Middle frontal gyrus (tissue), 1 donor: ENCODE measurements around the gene C16orf74.

Experiments
- DNase-seq: peaks from one replicate; pipeline ENCODE4 v3.0.0-alpha.2; 2015; ENCODE audit warnings: low spot score; ENCODE audit errors: extremely low spot score

Gene C16orf74

GRCh38 chr16:85674828-85675227, 76.1 kb downstream of the C16orf74 start:
- no peak for DNase-seq

DNA sequence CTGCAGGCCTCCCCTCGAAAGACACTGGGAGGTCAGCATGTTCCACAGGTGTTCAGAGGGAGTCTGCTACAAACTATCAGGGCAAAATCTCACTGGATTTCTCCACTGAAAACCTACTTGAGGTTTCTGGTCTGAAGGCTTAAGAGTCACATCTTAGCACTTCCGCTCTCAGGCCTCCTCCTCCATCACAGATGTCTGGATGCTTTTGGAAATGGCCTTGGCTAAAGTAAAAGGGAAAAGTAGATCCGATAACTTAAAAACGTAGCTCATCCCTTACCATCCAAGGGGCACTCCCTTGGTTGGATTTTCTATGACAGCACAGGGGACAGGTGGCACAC, 76.5 kb downstream of the C16orf74 start:
- no peak for DNase-seq

- DNase-seq = no peak
Measured at GRCh38 chr16:85673529-85674417, 77.1 kb downstream of the C16orf74 start.

DNA sequence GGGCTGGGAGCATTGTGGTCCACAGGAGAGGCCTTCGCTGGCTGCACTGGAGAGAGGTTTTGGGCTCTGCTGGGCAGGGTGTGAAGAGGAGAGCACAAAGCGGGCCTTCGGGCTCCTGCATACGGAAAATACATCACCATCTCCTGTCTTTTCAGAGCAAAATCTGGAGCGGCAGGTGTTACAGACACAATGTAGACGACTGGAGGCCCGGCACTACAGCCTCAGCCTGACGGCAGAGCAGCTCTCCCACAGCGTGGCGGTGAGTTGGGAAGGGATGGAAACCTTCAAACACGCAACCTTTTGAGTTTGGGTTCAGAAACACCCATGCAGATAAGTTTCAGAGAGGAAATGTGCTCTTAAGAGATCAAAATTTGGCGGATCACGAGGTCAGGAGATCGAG, 80.1 kb downstream of the C16orf74 start:
- DNase-seq = no peak

DNA sequence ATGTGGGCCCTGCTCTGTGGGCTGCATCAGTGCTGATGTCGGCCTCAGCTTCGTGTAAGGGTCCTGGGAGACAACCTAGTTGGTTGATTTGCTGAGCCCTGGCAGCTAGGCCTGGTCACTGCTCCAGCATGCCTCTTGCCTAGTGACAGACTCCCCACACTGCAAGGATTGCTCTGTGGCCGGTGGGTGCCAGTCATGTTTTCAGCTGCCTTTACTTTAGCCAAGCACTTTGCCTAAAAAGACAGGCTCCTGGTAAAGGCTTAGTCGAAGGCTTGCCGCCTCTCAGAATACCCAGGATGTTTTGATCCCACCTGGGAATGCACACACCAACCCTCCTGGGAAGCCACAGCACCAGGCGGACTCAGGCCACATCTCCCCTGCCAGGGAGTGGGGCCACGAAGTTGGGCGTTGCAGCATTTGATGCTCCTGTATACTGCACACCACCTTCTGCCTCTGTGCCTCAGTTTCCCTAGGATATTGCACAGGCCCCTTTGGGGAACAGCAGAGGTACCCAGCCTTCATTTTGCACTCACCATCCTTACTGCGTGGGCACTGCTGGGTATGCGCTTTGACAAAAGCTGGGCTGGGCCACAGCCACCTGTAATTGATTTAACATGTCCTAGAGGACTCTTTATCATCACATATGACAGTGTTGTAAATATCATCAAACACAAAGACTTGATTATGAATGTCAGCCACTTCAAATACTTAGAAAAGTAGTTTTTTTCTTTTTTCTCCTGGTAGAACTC, 82.0 kb downstream of the C16orf74 start:
- no peak for DNase-seq

DNA sequence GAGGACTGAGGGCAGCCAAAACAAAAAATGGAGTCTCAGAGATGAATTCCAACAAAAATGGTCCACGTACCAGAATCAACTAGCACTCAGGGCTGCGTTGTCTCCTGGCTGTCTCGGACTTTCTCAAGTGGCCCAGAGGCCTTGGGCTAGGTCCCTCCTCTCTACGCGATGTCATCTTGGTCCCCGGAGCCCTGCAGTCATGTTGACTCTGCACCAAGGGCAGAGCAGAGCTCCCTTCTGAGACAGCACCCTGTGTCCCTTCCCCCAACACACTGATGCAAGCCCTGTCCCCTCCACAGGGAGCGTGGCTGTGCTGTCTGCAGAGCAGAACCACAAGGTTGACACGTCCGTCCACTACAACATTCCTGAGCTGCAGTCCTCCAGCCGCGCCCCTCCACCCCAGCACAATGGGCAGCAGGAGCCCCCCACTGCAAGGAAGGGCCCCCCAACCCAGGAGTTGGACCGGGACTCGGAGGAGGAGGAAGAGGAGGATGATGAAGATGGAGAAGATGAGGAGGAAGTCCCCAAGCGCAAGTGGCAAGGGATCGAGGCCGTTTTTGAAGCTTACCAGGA, 83.0 kb downstream of the C16orf74 start:
- no peak for DNase-seq

GRCh38 chr16:85667261-85667660, 83.6 kb downstream of the C16orf74 start:
- no peak for DNase-seq

GRCh38 chr16:85665929-85666328, 85.0 kb downstream of the C16orf74 start:
- DNase-seq = no peak

DNA sequence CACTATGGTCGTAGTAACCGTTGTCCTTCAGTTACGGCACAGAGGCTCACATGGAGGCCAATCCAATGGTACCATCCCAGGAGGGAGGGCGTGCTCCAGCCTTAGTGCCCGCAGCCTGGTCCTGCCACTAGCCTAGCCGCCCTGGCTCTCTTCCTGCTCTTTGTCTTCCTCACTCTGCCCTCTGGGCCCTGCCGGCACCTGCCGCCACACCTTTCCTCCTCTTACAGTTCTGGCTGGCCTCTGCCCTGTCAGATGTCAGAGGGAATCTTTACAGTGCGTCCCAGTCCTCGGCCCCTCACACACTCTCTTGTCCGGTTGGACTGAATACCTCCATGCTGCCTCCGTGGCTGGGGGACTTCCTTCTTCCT, 85.5 kb downstream of the C16orf74 start:
- no peak for DNase-seq

DNA sequence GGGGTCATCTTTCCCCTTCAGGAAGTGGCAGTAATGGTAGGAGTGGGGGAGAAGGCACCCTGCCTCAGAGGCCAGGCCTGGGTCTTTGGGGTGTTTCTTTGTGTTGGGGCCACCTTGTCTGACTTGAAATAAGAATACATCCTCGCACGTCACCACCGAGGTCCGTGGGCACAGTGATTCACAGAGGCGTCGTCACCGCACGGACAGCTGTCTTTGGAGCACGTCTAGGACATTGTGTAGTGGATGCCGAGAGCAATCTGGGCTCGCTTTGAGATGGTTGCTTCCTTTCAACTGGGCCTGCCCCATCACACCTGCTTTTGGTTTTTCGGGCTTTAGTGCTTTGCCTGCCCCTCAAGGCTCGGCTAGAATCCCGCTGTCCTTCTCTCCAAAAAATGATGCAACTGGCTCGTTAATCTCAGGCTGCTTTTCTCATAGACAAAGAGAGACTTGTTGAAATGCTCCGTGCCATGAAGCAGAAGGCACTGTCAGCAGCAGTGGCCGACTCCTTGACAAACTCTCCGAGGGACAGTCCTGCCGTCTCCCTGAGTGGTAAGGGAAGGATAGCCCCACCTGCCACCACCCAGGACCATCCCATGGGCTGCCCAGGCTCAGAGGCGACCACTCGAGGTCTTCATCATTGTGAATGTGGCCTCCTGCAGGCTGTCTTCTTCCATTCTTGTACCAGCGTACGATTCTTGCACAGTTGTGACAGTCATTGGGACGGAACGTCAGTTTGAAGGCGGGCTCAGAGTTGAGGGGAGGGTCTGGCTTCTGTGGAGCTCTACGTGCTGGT, 86.1 kb downstream of the C16orf74 start:
- DNase-seq = no peak

- DNase-seq = no peak
Measured at GRCh38 chr16:85663891-85664321, 87.0 kb downstream of the C16orf74 start.

GRCh38 chr16:85662976-85663830, 87.7 kb downstream of the C16orf74 start:
- DNase-seq = no peak

GRCh38 chr16:85662482-85662812, 88.4 kb downstream of the C16orf74 start:
- no peak for DNase-seq

DNA sequence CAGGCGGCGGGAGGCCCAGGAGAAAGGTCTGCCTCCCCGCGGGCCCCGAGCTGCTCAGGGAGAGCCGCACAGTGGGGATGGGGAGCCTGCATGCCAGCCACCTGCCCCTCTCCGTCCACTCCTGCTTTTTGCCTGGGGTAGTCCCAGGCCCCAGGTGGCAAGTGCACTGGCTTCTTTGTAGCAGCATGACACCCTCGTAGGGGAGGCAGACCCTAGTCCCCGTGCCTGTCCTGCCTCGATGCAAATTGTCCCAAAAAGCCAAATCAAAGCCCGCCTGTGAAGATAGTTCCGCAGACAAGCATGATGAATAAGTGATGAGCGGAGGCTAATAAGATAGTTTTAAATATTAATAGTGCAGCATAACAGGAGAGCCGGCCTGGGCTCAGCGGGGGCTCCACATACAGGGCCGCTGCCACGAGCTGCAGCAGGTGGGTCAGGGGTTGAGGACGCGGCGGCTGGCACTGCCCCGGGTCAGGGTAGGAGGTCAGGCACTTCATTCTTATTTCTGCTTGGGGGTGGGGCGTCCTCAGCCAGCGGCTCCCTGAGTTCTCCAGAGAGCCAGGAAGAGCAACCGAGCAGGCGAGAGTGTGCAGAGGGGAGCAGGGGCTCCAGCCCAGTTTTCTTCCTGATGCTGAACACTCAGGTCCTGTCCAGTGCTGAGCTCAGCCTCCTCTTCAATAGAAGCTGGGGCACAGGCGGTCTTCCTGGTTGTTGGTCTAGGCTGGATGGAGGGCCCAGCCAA, 89.0 kb downstream of the C16orf74 start:
- no peak for DNase-seq

DNA sequence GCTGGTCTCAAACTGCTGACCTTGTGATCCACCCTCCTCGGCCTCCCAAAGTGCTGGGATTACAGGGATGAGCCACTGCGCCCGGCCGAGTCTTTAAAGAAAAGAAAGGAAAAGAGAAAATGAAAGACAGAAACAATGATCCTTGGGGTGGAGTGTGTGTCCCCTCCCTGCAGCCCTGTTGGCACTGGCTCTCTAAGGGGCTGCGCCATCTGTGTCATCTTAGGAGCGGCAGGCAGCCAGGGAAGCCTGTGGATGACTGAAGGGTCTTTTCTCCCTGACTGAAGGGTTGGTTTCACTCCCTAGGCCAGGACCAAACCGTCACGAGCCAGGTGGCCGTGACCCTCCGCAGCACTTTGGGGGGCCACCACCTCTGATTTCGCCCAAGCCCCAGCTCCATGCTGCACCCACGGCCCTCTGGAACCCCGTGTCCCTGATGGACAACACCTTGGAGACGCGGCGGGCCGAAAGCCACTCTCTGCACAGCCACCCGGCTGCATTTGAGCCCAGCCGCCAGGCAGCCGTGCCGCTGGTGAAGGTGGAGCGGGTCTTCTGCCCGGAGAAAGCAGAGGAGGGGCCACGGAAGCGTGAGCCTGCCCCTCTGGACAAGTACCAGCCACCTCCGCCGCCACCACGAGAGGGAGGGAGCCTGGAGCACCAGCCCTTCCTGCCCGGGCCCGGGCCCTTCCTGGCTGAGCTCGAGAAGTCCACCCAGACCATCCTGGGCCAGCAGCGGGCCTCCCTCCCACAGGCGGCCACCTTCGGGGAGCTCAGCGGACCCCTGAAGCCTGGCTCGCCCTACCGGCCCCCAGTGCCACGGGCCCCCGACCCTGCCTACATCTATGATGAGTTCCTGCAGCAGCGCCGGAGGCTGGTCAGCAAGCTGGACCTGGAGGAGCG, 89.8 kb downstream of the C16orf74 start:
- no peak for DNase-seq

GRCh38 chr16:85659805-85660511, 90.9 kb downstream of the C16orf74 start:
- DNase-seq = no peak

GRCh38 chr16:85659336-85659735, 91.6 kb downstream of the C16orf74 start:
- DNase-seq = no peak
